MM.1S (cell line): Measurements from ENCODE around the gene ADAMTS2.

ENCODE experiments used
- EZH2 ChIP-seq: fragments of 300-600 bp; sonication (generic); optimal IDR thresholded peaks from 2 replicates; pipeline ENCODE3; 2017; ENCODE audit warnings: low read depth, mild to moderate bottlenecking, antibody characterized with exemption, low read length, mixed read lengths
- TF ChIP-seq, protein P1 (sequence below): fragments of 300-600 bp; sonication (generic); IDR thresholded peaks from 2 replicates; pipeline ENCODE4 v1.5.1; 2016; ENCODE audit warnings: antibody characterized with exemption, low read length, mixed read lengths

DNA sequence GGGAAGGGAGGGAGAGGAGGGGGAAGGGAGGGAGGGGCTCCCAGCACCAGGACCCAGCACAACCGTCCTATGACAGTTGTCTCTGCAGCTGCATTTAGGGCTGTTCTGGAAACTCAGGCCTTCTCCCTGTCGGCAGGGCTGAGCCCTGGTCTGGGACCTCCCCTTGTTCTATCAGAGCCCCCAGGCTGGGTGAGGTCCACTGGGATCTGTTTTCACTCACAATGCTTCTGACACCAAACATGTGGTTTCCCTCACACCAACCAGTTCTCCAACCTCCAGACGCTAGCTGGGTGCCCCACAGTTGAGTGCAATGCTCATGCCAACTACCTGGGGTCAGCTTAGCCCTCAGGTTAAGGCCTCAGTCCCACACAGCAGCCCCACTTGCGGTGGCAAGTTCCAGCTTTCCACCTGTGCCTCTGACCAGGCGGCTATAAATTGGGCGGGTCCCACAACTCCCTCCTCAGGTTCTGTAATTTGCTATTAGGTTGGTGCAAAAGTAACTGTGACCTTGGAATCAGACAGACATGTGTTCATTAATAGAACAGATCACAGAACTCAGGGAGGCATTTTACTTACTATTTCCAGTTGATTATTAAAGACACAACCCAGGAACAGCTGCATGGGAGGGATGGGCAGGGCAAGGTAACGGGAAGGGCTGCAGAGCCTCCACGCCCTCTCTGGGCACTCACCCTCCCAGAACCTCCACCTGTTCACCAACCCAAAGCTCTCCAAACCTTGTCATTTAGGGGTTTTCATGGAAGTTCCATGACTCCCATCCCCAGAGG, 13.5 kb downstream of the ADAMTS2 start:
- TF ChIP-seq EZH2: no peak
- TF ChIP-seq, protein P1, sequence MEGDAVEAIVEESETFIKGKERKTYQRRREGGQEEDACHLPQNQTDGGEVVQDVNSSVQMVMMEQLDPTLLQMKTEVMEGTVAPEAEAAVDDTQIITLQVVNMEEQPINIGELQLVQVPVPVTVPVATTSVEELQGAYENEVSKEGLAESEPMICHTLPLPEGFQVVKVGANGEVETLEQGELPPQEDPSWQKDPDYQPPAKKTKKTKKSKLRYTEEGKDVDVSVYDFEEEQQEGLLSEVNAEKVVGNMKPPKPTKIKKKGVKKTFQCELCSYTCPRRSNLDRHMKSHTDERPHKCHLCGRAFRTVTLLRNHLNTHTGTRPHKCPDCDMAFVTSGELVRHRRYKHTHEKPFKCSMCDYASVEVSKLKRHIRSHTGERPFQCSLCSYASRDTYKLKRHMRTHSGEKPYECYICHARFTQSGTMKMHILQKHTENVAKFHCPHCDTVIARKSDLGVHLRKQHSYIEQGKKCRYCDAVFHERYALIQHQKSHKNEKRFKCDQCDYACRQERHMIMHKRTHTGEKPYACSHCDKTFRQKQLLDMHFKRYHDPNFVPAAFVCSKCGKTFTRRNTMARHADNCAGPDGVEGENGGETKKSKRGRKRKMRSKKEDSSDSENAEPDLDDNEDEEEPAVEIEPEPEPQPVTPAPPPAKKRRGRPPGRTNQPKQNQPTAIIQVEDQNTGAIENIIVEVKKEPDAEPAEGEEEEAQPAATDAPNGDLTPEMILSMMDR: no peak
